Measurements from ENCODE around the gene DGKH. TPM values are rescaled to one million over a fixed set of nuclear protein-coding genes. Genes with fewer than 3 reads are reported as not detected.
"Not testable (repeated sequence)": the region's sequence is repeated elsewhere in the genome, so short reads cannot be mapped to it uniquely, and the experiment has no call there.

Gene DGKH
- total RNA-seq, 2 experiments from 2014 or later: 12.6 to 13.7 TPM

DNA sequence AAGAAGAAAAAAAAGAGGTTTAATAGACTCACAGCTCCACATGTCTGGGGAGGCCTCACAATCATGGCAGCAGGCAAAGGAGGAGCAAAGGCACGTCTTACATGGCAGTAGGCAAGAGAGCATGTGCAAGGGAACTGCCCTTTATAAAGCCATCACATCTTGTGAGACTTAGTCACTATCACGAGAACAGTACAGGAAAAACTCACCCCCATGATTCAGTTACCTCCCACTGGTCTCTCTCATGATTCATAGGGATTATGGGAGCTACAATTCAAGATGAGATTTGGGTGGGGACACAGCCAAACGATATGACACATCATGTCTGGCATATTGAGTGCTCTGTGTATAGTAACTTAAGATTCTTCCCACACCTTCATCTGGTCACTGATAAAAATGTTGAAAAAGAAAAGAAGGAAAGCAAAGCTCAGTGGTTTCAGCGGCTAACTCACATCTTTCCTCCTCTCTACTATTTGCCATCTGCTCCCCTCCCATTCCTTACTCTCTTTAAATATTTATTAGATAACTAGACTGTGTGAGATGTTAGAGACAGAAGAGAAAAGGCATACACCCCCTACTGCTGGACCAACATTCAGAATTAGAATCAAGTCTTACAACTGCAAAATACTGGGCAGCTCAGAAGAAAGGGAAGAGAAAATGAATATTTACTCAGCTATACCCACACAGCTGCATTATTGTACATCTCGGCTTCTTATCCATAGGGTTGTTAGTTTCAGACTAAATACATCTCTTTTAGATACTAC is 163.4 kb downstream of the DGKH start:
- CTCF ChIA-PET: no interaction called here
- Mint-ChIP-seq H3K27ac (no peak overlapping the region), H3K4me3 (no peak overlapping the region), H3K4me1 (ENCODE audit: low read depth) (no peaks in the 10 kb centered on the region), H3K36me3 (ENCODE audit: low read depth) (peaks cover 29% of the 10 kb centered on the region), H3K9me3 (no peaks in the 10 kb centered on the region), H3K27me3 (ENCODE audit: low read depth) (no peaks in the 10 kb centered on the region)
- intact Hi-C loops (cut with micrococcal nuclease): no loop called here
- DNase-seq: no peak

- peaks cover 26% of the 10 kb centered on the region for H3K36me3 Mint-ChIP-seq (ENCODE audit: low read depth)
- no peaks in the 10 kb centered on the region for H3K4me1 Mint-ChIP-seq (ENCODE audit: low read depth)
- no peak overlapping the region for H3K4me3 Mint-ChIP-seq
- no peaks in the 10 kb centered on the region for H3K27me3 Mint-ChIP-seq (ENCODE audit: low read depth)
- no peak overlapping the region for H3K27ac Mint-ChIP-seq
- CTCF ChIA-PET: no interaction called here
- intact Hi-C loops (cut with micrococcal nuclease): no loop called here
- H3K9me3 Mint-ChIP-seq: no peaks in the 10 kb centered on the region
- DNase-seq: no peak
Observed at GRCh38 chr13:42214446-42214845, 166.0 kb downstream of the DGKH start.

GRCh38 chr13:42215578-42216421 is 167.4 kb downstream of the DGKH start:
- peaks cover 23% of the 10 kb centered on the region for H3K36me3 Mint-ChIP-seq (ENCODE audit: low read depth)
- H3K4me1 Mint-ChIP-seq (ENCODE audit: low read depth): no peaks in the 10 kb centered on the region
- H3K4me3 Mint-ChIP-seq: no peak overlapping the region
- intact Hi-C loops (cut with micrococcal nuclease): loop anchor here (1.0 to 5.0 kb wide), 3 partner anchors 105 to 547 kb away; no protein-coding TSS in a partner anchor
- no peak overlapping the region for H3K27ac Mint-ChIP-seq
- no peaks in the 10 kb centered on the region for H3K9me3 Mint-ChIP-seq
- CTCF ChIA-PET: interaction anchor here (0.6 to 1.0 kb wide), 3 partner anchors 15 to 547 kb away, joined by 3 to 4 read pairs (median 3); no protein-coding TSS in a partner anchor
- H3K27me3 Mint-ChIP-seq (ENCODE audit: low read depth): no peaks in the 10 kb centered on the region
- peak; percentile 62 for DNase-seq

DNA sequence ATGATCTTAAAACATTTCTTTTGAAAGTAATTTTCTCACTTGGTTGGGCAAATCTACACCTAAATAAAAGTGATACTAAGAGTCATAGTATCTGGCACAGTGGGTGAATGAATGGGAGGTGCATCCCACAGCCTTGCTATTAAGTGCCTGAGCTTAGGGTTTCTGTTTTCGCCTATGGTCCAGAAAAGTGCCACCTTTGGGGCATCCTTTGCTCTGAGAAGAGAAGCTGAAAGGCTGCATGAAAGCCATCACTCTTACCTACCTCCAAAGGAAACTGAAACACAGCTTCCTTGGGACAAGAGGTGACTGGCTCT is 167.9 kb downstream of the DGKH start:
- H3K9me3 Mint-ChIP-seq: no peaks in the 10 kb centered on the region
- H3K36me3 Mint-ChIP-seq (ENCODE audit: low read depth): peaks cover 23% of the 10 kb centered on the region
- no peak overlapping the region for H3K4me3 Mint-ChIP-seq
- DNase-seq: no peak
- H3K27me3 Mint-ChIP-seq (ENCODE audit: low read depth): no peaks in the 10 kb centered on the region
- CTCF ChIA-PET: interaction anchor here (0.9 kb wide), 1 partner anchor 548 kb away, joined by 3 read pairs; no protein-coding TSS in a partner anchor
- no peaks in the 10 kb centered on the region for H3K4me1 Mint-ChIP-seq (ENCODE audit: low read depth)
- intact Hi-C loops (cut with micrococcal nuclease): loop anchor here (1.0 to 5.0 kb wide), 3 partner anchors 106 to 548 kb away; no protein-coding TSS in a partner anchor
- H3K27ac Mint-ChIP-seq: no peak overlapping the region

DNA sequence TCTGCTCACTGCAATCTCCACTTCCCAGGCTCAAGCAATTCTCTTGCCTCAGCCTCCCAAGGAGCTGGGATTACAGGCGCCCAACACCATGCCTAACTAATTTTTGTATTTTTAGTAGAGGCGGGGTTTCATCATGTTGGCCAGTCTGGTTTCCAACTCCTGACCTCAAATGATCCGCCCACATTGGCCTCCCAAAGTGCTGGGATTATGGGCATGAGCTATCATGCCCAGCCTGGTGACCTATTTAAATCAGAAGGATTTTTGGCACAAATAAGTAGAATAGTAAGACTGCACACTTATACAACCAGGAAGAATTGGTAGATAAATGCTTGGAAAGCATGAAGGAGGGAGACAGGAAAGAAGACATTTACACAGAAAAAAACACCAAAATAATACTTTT is 170.1 kb downstream of the DGKH start:
- H3K4me1 Mint-ChIP-seq (ENCODE audit: low read depth): no peaks in the 10 kb centered on the region
- CTCF ChIA-PET: no interaction called here
- no peak overlapping the region for H3K27ac Mint-ChIP-seq
- intact Hi-C loops (cut with micrococcal nuclease): loop anchor here (5.0 kb wide), 1 partner anchor 311 kb away; no protein-coding TSS in a partner anchor
- no peak for DNase-seq
- H3K27me3 Mint-ChIP-seq (ENCODE audit: low read depth): no peaks in the 10 kb centered on the region
- peaks cover 19% of the 10 kb centered on the region for H3K36me3 Mint-ChIP-seq (ENCODE audit: low read depth)
- no peaks in the 10 kb centered on the region for H3K9me3 Mint-ChIP-seq
- no peak overlapping the region for H3K4me3 Mint-ChIP-seq

- intact Hi-C loops (cut with micrococcal nuclease): loop anchor here (5.0 kb wide), 1 partner anchor 312 kb away; no protein-coding TSS in a partner anchor
- Mint-ChIP-seq H3K9me3 (no peaks in the 10 kb centered on the region), H3K27me3 (ENCODE audit: low read depth) (no peaks in the 10 kb centered on the region), H3K27ac (no peak overlapping the region), H3K36me3 (ENCODE audit: low read depth) (peaks cover 19% of the 10 kb centered on the region), H3K4me1 (ENCODE audit: low read depth) (no peaks in the 10 kb centered on the region), H3K4me3 (no peak overlapping the region)
- CTCF ChIA-PET: no interaction called here
- no peak for DNase-seq
Observed at GRCh38 chr13:42219051-42219450, 170.6 kb downstream of the DGKH start.

- H3K4me1 Mint-ChIP-seq (ENCODE audit: low read depth): no peaks in the 10 kb centered on the region
- CTCF ChIA-PET: no interaction called here
- no peaks in the 10 kb centered on the region for H3K9me3 Mint-ChIP-seq
- H3K27ac Mint-ChIP-seq: no peak overlapping the region
- H3K27me3 Mint-ChIP-seq (ENCODE audit: low read depth): no peaks in the 10 kb centered on the region
- intact Hi-C loops (cut with micrococcal nuclease): loop anchor here (5.0 kb wide), 1 partner anchor 313 kb away; no protein-coding TSS in a partner anchor
- DNase-seq: no peak
- H3K36me3 Mint-ChIP-seq (ENCODE audit: low read depth): peaks cover 26% of the 10 kb centered on the region
- H3K4me3 Mint-ChIP-seq: no peak overlapping the region
Observed at GRCh38 chr13:42219876-42220275, 171.4 kb downstream of the DGKH start.

- Mint-ChIP-seq H3K4me3 (no peak overlapping the region), H3K4me1 (ENCODE audit: low read depth) (no peaks in the 10 kb centered on the region), H3K27ac (no peak overlapping the region), H3K27me3 (ENCODE audit: low read depth) (no peaks in the 10 kb centered on the region), H3K36me3 (ENCODE audit: low read depth) (peaks cover 33% of the 10 kb centered on the region), H3K9me3 (no peaks in the 10 kb centered on the region)
- CTCF ChIA-PET: no interaction called here
- intact Hi-C loops (cut with micrococcal nuclease): no loop called here
- DNase-seq: no peak
Observed at GRCh38 chr13:42221121-42221765, 172.8 kb downstream of the DGKH start.

DNA sequence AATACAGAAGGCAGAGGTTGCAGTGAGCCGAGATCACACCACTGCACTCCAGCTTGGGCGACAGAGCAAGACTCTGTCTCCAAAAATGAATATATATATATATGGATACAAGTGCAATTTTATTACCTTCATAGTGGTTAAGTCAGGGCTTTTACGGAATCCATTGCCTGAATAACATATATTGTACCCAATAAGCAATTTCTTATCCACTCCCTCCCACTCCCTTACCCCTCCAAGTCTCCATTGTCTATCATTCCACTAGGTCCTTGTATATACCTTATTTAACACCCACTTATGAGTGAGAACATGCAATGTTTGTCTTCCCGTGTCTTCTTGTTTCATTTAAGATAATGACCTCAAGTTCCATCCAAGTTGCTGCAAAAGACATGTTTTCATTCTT is 175.2 kb downstream of the DGKH start:
- H3K27me3 Mint-ChIP-seq (ENCODE audit: low read depth): no peaks in the 10 kb centered on the region
- DNase-seq: no peak
- CTCF ChIA-PET: interaction anchor here (1.7 kb wide), 1 partner anchor 11 kb away, joined by 4 read pairs; no protein-coding TSS in a partner anchor

DNA sequence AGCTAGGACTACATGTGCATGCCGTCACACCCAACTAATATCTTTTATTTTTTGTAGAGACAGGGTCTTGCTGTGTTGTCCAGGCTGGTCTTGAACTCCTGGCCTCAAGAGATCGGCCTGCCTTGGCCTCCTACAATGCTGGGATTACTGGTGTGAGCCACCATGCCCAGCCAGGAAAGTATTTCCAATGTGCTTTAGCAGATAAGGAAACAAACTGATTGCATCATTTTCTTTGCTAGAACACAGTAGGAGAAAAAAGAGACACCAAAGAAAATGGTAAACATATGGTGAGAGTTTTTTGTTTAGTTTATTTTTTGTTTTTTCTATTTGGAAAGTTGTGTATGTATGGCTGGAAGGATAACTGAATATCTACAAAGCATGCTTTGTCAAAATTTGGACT is 176.6 kb downstream of the DGKH start:
- H3K4me3 Mint-ChIP-seq: no peak overlapping the region
- H3K9me3 Mint-ChIP-seq: no peaks in the 10 kb centered on the region
- peaks cover 30% of the 10 kb centered on the region for H3K36me3 Mint-ChIP-seq (ENCODE audit: low read depth)
- H3K4me1 Mint-ChIP-seq (ENCODE audit: low read depth): peaks cover 2% of the 10 kb centered on the region
- CTCF ChIA-PET: no interaction called here
- no peaks in the 10 kb centered on the region for H3K27me3 Mint-ChIP-seq (ENCODE audit: low read depth)
- no peak overlapping the region for H3K27ac Mint-ChIP-seq
- no peak for DNase-seq
- intact Hi-C loops (cut with micrococcal nuclease): no loop called here

More for the DNA sequence above, 175.2 kb downstream of the DGKH start:
- Mint-ChIP-seq H3K4me3 (no peak overlapping the region), H3K4me1 (ENCODE audit: low read depth) (peaks cover 2% of the 10 kb centered on the region), H3K36me3 (ENCODE audit: low read depth) (peaks cover 31% of the 10 kb centered on the region), H3K9me3 (no peaks in the 10 kb centered on the region), H3K27ac (no peak overlapping the region)
- intact Hi-C loops (cut with micrococcal nuclease): no loop called here

GRCh38 chr13:42226759-42227158 is 178.3 kb downstream of the DGKH start:
- intact Hi-C loops (cut with micrococcal nuclease); H3K27ac Mint-ChIP-seq; H3K4me3 Mint-ChIP-seq; H3K9me3 Mint-ChIP-seq; H3K27me3 Mint-ChIP-seq (ENCODE audit: low read depth); DNase-seq; H3K4me1 Mint-ChIP-seq (ENCODE audit: low read depth): not testable (repeated sequence)
- CTCF ChIA-PET: interaction anchor here (1.1 kb wide), 1 partner anchor 45 kb away, joined by 3 read pairs; the partner anchor contains the start of gene AKAP11
- H3K36me3 Mint-ChIP-seq (ENCODE audit: low read depth): peaks cover 21% of the 10 kb centered on the region

- Mint-ChIP-seq H3K9me3 (no peaks in the 10 kb centered on the region), H3K4me3 (no peak overlapping the region), H3K4me1 (ENCODE audit: low read depth) (peaks cover 2% of the 10 kb centered on the region), H3K27me3 (ENCODE audit: low read depth) (no peaks in the 10 kb centered on the region), H3K36me3 (ENCODE audit: low read depth) (peaks cover 20% of the 10 kb centered on the region), H3K27ac (no peak overlapping the region)
- intact Hi-C loops (cut with micrococcal nuclease): no loop called here
- CTCF ChIA-PET: no interaction called here
- DNase-seq: no peak
Observed at GRCh38 chr13:42228527-42228926, 180.1 kb downstream of the DGKH start.
